Measurements from ENCODE around the gene ENTHD1.

DNA sequence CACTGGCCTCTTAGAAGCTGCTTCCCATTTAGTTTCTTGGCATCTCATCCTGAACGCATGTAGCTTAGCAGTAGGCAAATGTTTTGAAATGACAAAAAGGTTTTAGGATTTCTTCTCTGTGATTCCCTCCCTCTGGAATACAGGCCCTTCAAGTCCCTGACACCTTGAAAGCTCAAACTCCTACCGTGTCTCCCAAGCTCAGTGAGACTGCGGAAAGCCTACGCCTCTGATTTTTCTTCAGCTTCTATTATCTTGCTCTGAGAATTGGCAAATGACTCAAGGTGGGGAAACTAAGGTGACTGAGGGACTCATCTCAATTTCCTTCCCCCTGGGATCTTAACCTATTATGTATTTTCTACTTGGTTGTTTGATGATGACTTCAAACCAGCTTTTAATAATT is 130.3 kb downstream of the ENTHD1 start:
- TF ChIP-seq, protein P1, sequence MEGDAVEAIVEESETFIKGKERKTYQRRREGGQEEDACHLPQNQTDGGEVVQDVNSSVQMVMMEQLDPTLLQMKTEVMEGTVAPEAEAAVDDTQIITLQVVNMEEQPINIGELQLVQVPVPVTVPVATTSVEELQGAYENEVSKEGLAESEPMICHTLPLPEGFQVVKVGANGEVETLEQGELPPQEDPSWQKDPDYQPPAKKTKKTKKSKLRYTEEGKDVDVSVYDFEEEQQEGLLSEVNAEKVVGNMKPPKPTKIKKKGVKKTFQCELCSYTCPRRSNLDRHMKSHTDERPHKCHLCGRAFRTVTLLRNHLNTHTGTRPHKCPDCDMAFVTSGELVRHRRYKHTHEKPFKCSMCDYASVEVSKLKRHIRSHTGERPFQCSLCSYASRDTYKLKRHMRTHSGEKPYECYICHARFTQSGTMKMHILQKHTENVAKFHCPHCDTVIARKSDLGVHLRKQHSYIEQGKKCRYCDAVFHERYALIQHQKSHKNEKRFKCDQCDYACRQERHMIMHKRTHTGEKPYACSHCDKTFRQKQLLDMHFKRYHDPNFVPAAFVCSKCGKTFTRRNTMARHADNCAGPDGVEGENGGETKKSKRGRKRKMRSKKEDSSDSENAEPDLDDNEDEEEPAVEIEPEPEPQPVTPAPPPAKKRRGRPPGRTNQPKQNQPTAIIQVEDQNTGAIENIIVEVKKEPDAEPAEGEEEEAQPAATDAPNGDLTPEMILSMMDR (IDR thresholded peaks at IDR 0.05; ENCODE audit: control extremely low read depth in 1 of 3, insufficient read depth in 1 of 3, low read depth in 1 of 3, low read length in 3 of 3), result no peak
- TF ChIP-seq ASH2L (IDR thresholded peaks at IDR 0.05; ENCODE audit: low read length) (no peak), EZH2 (IDR thresholded peaks at IDR 0.05; ENCODE audit: low read depth, low read length, severe bottlenecking) (no peak), SIN3A (conservative IDR thresholded peaks at IDR 0.05 in 1 of 2, IDR thresholded peaks at IDR 0.05 in 1 of 2; ENCODE audit: low read depth in 1 of 2, low read length in 2 of 2) (no peak), CTBP2 (IDR thresholded peaks at IDR 0.05; ENCODE audit: borderline replicate concordance, insufficient read depth, insufficient read length, low read length) (no peak), SIX5 (IDR thresholded peaks at IDR 0.05; ENCODE audit: low read depth, low read length) (no peak)
- TF ChIP-seq, protein P2, sequence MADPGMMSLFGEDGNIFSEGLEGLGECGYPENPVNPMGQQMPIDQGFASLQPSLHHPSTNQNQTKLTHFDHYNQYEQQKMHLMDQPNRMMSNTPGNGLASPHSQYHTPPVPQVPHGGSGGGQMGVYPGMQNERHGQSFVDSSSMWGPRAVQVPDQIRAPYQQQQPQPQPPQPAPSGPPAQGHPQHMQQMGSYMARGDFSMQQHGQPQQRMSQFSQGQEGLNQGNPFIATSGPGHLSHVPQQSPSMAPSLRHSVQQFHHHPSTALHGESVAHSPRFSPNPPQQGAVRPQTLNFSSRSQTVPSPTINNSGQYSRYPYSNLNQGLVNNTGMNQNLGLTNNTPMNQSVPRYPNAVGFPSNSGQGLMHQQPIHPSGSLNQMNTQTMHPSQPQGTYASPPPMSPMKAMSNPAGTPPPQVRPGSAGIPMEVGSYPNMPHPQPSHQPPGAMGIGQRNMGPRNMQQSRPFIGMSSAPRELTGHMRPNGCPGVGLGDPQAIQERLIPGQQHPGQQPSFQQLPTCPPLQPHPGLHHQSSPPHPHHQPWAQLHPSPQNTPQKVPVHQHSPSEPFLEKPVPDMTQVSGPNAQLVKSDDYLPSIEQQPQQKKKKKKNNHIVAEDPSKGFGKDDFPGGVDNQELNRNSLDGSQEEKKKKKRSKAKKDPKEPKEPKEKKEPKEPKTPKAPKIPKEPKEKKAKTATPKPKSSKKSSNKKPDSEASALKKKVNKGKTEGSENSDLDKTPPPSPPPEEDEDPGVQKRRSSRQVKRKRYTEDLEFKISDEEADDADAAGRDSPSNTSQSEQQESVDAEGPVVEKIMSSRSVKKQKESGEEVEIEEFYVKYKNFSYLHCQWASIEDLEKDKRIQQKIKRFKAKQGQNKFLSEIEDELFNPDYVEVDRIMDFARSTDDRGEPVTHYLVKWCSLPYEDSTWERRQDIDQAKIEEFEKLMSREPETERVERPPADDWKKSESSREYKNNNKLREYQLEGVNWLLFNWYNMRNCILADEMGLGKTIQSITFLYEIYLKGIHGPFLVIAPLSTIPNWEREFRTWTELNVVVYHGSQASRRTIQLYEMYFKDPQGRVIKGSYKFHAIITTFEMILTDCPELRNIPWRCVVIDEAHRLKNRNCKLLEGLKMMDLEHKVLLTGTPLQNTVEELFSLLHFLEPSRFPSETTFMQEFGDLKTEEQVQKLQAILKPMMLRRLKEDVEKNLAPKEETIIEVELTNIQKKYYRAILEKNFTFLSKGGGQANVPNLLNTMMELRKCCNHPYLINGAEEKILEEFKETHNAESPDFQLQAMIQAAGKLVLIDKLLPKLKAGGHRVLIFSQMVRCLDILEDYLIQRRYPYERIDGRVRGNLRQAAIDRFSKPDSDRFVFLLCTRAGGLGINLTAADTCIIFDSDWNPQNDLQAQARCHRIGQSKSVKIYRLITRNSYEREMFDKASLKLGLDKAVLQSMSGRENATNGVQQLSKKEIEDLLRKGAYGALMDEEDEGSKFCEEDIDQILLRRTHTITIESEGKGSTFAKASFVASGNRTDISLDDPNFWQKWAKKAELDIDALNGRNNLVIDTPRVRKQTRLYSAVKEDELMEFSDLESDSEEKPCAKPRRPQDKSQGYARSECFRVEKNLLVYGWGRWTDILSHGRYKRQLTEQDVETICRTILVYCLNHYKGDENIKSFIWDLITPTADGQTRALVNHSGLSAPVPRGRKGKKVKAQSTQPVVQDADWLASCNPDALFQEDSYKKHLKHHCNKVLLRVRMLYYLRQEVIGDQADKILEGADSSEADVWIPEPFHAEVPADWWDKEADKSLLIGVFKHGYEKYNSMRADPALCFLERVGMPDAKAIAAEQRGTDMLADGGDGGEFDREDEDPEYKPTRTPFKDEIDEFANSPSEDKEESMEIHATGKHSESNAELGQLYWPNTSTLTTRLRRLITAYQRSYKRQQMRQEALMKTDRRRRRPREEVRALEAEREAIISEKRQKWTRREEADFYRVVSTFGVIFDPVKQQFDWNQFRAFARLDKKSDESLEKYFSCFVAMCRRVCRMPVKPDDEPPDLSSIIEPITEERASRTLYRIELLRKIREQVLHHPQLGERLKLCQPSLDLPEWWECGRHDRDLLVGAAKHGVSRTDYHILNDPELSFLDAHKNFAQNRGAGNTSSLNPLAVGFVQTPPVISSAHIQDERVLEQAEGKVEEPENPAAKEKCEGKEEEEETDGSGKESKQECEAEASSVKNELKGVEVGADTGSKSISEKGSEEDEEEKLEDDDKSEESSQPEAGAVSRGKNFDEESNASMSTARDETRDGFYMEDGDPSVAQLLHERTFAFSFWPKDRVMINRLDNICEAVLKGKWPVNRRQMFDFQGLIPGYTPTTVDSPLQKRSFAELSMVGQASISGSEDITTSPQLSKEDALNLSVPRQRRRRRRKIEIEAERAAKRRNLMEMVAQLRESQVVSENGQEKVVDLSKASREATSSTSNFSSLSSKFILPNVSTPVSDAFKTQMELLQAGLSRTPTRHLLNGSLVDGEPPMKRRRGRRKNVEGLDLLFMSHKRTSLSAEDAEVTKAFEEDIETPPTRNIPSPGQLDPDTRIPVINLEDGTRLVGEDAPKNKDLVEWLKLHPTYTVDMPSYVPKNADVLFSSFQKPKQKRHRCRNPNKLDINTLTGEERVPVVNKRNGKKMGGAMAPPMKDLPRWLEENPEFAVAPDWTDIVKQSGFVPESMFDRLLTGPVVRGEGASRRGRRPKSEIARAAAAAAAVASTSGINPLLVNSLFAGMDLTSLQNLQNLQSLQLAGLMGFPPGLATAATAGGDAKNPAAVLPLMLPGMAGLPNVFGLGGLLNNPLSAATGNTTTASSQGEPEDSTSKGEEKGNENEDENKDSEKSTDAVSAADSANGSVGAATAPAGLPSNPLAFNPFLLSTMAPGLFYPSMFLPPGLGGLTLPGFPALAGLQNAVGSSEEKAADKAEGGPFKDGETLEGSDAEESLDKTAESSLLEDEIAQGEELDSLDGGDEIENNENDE (IDR thresholded peaks at IDR 0.05; ENCODE audit: insufficient replicate concordance, low read length), result no peak

Data from H1 (cell line).